Measurements from ENCODE around the gene FLOT2.

The FLOT2 gene

GRCh38 chr17:28912938-28913333, 15.4 kb upstream of the FLOT2 start:
- no peak overlapping the region for H3K4me3 ChIP-seq (replicated peaks; ENCODE audit: low read depth, low read length)
- TF ChIP-seq, protein P1, sequence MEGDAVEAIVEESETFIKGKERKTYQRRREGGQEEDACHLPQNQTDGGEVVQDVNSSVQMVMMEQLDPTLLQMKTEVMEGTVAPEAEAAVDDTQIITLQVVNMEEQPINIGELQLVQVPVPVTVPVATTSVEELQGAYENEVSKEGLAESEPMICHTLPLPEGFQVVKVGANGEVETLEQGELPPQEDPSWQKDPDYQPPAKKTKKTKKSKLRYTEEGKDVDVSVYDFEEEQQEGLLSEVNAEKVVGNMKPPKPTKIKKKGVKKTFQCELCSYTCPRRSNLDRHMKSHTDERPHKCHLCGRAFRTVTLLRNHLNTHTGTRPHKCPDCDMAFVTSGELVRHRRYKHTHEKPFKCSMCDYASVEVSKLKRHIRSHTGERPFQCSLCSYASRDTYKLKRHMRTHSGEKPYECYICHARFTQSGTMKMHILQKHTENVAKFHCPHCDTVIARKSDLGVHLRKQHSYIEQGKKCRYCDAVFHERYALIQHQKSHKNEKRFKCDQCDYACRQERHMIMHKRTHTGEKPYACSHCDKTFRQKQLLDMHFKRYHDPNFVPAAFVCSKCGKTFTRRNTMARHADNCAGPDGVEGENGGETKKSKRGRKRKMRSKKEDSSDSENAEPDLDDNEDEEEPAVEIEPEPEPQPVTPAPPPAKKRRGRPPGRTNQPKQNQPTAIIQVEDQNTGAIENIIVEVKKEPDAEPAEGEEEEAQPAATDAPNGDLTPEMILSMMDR (IDR thresholded peaks at IDR 0.05; ENCODE audit: insufficient read depth, low read length, poor library complexity, severe bottlenecking), result no peak
- no peaks in the 10 kb centered on the region for H3K27me3 ChIP-seq (replicated peaks; ENCODE audit: control insufficient read depth, insufficient read depth, low read length)
- no peak for DNase-seq (ENCODE audit: extremely low read depth, insufficient read length)
- H3K36me3 ChIP-seq (ENCODE audit: control insufficient read depth, insufficient read depth, low read length), result peaks cover 65% of the 10 kb centered on the region

DNA sequence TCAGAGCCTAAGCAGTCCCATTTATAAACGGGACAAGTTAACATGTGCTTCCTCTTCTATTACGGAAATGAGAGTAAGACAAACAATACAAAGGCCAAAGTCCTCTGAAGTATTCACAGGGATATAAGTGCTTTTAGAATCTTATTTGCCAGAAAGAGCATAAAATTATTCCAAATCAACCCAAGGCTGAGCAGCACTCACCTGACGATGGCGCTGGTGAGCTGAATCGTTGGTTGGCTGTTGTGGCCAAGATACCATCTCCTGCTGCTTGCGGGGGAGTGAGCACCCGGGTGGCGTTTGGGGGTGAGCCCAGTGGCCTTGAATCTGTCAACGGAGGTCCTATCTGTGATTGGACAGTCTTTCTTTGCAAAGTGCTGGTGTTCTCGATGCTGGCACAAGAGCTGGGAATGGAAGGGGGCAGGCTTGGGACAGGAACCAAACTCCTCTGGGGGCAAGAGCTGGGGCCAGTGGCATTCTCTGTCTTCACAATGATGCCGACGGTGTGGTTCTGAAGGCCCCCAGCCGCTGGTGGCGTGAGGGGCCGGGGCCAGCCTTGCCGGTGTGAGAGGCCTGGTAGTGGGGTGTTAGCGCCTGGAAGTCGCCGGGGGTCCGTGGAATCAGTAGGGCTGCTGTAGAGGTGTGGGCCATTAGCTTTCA, 14.9 kb upstream of the FLOT2 start:
- Histone ChIP-seq H3K27me3 (replicated peaks; ENCODE audit: control insufficient read depth, insufficient read depth, low read length) (no peaks in the 10 kb centered on the region), H3K36me3 (ENCODE audit: control insufficient read depth, insufficient read depth, low read length) (peaks cover 61% of the 10 kb centered on the region), H3K4me3 (replicated peaks; ENCODE audit: low read depth, low read length) (no peak overlapping the region)
- no peak for DNase-seq (ENCODE audit: extremely low read depth, insufficient read length)
- TF ChIP-seq, protein P1 (IDR thresholded peaks at IDR 0.05; ENCODE audit: insufficient read depth, low read length, poor library complexity, severe bottlenecking), result no peak

DNA sequence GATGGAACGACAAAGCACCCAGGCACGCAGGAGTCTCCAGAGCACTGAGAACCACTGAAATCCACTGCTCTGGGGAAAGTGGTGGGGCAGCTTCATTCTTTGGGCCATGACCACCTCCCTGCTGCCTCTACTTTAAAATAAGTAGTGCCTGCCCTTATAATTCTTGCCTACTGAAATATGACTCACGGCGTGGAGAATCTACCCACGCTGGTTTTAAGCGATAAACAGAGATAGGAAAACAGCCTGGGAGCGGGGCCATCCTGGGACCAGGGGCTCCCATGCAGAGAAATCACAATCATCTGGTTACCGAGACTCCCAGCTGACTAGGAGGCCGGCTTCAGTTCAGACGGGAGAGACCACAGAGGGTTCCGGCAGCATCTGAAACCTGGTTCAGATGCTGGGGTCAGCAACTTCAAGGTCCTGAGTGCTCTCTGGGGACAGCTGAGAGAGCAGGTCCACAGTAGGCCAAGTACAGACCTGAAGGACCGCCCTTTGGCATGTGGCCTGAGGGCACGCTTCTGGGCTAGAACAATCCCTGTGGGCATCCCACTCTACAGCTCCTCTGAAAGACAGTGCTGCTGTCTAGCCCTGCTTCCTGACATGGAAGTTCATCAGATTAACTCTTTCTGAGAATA, 14.0 kb upstream of the FLOT2 start:
- H3K36me3 ChIP-seq (ENCODE audit: control insufficient read depth, insufficient read depth, low read length), result peaks cover 59% of the 10 kb centered on the region
- DNase-seq (ENCODE audit: extremely low read depth, insufficient read length), result no peak
- H3K4me3 ChIP-seq (replicated peaks; ENCODE audit: low read depth, low read length), result no peak overlapping the region
- TF ChIP-seq, protein P1 (IDR thresholded peaks at IDR 0.05; ENCODE audit: insufficient read depth, low read length, poor library complexity, severe bottlenecking), result no peak
- H3K27me3 ChIP-seq (replicated peaks; ENCODE audit: control insufficient read depth, insufficient read depth, low read length), result no peaks in the 10 kb centered on the region

DNA sequence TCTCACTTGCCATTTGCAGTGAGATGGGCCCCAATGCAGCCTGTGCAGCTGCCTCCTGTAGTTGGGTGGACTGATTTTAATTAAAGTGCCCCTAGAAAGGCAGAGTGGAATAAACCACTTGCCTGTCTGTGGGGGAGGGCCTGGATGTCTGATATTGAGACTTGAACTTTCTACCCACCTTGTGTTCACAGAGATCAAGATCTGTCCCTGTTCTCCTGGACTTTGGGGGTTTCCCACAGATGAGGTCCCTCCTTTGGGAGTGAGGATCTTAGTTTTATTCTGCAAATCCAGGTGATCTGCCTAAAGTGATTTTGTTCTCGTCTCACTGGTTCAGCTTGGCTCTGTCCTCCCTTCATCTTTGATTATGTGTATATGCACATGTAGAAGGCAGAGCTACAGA, 13.0 kb upstream of the FLOT2 start:
- Histone ChIP-seq H3K27me3 (replicated peaks; ENCODE audit: control insufficient read depth, insufficient read depth, low read length) (no peaks in the 10 kb centered on the region), H3K4me3 (replicated peaks; ENCODE audit: low read depth, low read length) (no peak overlapping the region), H3K36me3 (ENCODE audit: control insufficient read depth, insufficient read depth, low read length) (peaks cover 64% of the 10 kb centered on the region)
- no peak for DNase-seq (ENCODE audit: extremely low read depth, insufficient read length)
- TF ChIP-seq, protein P1 (IDR thresholded peaks at IDR 0.05; ENCODE audit: insufficient read depth, low read length, poor library complexity, severe bottlenecking), result no peak

- Histone ChIP-seq H3K4me3 (replicated peaks; ENCODE audit: low read depth, low read length) (no peak overlapping the region), H3K27me3 (replicated peaks; ENCODE audit: control insufficient read depth, insufficient read depth, low read length) (no peaks in the 10 kb centered on the region), H3K36me3 (ENCODE audit: control insufficient read depth, insufficient read depth, low read length) (peaks cover 52% of the 10 kb centered on the region)
- TF ChIP-seq, protein P1 (IDR thresholded peaks at IDR 0.05; ENCODE audit: insufficient read depth, low read length, poor library complexity, severe bottlenecking), result no peak
- no peak for DNase-seq (ENCODE audit: extremely low read depth, insufficient read length)
Observed at GRCh38 chr17:28908640-28909167, 11.2 kb upstream of the FLOT2 start.
